COLO668 (cell line): ENCODE measurements around the gene TPSD1.
"Not testable (repeated sequence)": the region's sequence is repeated elsewhere in the genome, so short reads cannot be mapped to it uniquely, and the experiment has no call there.

ENCODE experiments used
- DNase-seq: peaks from one replicate; lab custom pipeline; 2025; ENCODE audit not compliant: unreplicated experiment; lab: John Stamatoyannopoulos, UW

TPSD1 gene

DNA sequence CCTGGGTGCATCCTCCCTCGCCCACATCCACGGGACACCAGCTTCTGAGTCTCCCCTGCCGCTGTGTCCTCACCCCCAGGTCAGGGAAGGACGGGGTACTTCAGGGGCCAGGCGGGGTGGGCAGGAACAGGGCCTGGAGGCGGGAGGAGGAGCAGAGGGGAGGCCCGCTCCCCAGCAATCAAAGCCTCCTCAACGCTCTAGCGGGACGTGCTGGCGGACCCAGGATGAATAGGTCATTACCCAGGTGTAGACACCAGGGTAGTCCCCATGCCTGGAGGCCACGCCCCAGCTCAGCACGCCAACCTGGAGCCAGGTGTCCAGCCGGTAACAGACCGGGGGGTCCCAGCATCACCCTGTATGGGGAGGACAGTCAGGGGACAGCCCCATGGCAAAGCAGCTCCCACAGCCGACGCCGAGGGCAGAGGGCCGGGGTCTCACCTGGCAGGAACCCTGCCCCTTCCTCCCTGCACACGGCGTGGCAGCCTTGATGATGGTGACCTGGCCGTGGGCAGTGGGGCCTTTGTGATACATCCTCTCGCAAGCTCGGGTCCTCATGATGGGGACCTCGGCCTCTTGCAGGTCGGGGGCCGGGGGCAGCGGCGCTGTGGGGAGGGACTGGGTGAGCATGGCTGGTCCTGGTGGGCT is 24.2 kb downstream of the TPSD1 start:
- no peak for DNase-seq

DNA sequence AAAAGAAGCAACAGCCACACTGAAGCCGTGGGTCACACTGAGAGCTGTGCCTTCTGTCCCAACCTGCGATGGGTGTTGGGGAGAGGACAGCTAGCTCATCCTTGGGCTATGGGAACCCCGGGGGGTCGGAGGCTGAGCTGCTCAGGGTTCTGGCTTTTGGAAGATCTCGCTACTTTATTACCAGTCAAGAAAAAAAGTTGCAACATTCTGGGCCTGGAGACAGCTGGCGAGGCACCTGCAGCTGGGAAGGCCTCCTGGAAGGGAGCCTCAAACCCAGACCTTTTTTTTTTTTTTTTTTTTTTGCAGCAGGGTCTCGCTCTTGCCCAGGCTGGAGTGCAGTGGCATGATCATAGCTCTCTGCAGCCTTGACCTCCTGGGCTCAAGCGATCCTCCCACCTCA is 24.9 kb downstream of the TPSD1 start:
- DNase-seq = no peak

DNA sequence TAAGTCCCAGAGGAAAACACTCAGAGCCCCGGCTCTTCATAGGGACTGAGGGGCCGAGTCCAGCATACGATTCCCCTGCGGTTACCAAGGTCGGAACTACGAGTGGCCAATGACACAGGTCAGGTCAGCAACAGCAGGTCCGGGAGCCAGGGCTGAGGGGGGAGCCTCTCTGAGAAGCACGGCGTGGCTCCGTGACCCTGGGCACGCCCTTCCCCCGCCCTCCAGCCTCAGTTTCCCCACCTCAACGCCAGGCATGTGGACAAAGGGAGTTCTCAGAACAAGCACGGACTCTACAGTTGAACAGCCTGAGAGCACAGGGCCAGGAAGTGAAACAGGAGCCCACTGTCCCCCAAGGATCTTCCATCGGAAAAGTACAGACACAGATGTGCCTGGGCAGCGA is 25.6 kb downstream of the TPSD1 start:
- no peak for DNase-seq

- DNase-seq = no peak
Measured at GRCh38 chr16:1282324-1282973, 26.6 kb downstream of the TPSD1 start.

GRCh38 chr16:1283296-1283695 is 27.4 kb downstream of the TPSD1 start:
- DNase-seq = no peak

GRCh38 chr16:1283996-1284616 is 28.2 kb downstream of the TPSD1 start:
- no peak for DNase-seq

DNA sequence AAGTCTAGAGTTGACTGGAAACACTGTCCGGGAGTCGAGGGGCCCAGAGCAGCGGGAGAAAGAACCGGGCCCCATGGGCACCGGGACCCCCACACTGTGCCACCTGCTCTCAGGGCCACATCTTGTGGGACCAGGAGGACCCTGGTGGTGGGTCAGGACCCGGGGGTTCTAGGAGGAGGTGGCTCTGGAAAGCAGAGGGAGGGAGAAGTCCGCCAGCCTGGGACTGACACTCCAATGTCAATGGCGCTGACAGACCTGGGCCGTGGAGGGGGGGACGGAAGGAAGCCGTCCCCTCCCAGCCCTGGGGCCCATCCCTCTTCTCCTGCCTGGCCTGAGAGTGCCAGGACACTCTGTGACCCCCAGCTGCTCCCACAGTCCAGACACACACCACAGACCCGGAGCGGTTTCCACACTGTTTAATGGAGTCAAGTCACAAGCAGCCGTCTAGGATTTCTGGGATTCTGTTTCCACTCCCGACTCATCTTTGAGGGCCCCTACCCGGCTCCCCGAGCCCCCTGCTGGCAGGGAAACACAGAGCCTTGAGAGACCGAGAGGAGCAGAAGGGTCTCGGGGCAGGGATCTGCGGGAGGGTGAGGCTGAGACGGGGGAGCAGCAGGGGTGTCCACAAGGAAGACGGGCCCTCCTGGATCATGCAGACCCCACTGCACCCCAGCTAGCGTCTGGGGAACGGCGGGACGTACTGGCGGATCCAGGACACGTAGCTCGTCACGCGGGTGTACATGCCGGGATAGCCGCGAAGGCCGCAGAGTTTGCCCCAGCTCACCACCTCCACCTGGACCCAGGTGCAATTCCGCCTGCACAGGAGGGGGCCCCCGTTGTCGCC is 30.0 kb downstream of the TPSD1 start:
- DNase-seq = no peak

DNA sequence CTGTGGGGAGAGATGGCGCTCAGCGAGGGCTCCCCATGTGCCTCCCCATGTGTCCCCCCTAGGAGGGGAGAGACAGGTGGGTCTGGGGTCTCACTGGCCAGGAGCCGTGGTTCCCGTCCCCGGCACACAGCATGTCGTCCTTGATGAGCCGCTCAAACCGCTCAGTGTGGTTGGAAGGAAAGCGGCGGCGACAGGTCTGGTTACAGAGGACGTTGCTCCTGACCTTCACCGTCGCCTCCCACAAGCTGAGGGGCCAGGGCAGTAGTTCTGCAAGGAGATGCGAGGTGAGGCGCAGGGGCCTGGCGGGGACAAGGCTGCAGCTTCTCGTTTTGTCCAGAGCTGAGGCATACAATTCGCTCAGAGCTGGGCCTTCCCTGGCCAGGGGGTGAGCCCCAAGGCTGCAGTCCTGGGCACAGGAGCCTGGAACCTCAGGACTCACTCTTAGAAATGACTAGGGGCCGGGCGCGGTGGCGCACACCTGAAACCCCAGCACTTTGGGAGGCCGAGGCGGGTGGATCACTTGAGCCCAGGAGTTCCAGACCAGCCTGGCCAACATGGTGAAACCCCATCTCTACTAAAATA is 30.7 kb downstream of the TPSD1 start:
- no peak for DNase-seq

DNA sequence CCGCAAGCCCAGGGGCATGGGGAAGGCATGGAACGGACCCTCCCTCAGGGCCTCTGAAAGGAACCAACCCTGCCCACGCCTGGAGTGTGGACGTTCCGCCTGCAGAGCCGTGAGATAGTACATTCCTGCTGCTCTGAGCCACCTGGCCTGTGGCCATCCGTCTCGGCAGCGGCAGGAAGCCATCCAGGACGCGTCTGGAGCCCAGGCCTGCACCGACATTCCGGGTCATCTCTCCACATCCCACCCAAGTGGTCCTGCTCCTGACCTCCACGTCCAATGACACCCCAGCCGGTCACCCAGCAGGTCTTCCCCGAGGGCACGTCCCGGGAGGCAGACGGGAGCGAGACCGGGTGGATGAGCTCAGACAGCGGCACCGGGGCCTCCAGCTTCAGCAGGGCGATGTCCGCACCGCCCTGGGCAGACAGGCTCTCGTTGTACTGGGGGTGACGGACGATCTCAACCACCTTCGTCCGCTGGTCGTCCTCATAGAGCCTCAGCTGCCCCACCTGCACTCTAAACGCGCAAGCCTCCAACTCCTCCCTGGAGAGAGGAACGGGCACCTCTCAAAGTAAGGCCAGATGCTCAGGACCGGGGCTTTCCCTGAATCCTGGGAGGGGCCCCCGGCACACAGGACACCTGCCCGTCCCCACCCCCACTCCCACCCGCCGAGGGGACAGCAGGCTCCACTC is 32.3 kb downstream of the TPSD1 start:
- DNase-seq = peak; percentile 57

- DNase-seq = peak; percentile 42
Measured at GRCh38 chr16:1288813-1289476, 33.1 kb downstream of the TPSD1 start.

GRCh38 chr16:1289477-1289866 is 33.6 kb downstream of the TPSD1 start:
- DNase-seq = no peak

DNA sequence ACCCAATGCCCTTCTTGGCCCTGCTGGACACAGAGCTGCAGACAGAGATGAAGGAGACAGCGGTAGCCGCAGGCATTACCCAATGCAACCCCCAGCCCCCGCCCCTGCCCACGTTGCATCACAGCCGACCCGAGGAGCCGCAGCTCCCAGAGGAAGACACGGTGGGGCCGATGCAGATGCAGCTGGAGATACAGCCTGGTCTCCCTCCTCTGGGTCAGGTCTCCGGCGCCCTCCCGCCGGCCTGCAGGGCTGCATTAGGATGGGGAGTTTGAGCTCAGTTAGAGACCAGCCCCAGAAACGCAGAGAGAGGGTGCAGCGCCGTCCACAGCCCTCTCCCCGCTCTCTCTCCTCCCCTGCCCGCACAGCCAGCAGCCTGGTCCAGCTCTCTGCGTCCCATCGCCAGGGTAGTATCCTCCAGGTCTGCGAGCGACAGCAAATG is 34.2 kb downstream of the TPSD1 start:
- DNase-seq = no peak

- DNase-seq = peak; percentile 86
Measured at GRCh38 chr16:1290860-1291575, 35.1 kb downstream of the TPSD1 start.

DNA sequence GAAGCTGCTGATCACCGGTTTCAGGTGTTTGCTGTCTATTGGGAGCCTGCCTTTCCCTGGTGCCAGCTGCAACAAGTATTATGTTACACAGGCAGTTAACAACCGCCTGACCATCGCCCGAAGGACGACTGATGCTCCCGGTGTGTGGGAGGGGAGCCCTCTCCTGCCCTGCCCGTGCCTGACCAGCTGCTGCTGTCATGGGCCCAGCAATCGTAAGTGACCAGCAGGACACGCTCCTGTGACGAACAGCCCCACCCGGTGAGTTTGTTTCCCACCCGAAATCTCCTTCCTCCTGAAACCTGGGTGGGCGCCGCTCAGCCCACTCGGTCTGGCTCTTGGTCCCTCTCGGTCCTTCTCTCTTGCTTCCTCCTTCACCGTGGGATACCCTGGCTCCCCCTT is 35.7 kb downstream of the TPSD1 start:
- peak; percentile 88 for DNase-seq

GRCh38 chr16:1292208-1292607 is 36.3 kb downstream of the TPSD1 start:
- DNase-seq = not testable (repeated sequence)

GRCh38 chr16:1292808-1293207 is 36.9 kb downstream of the TPSD1 start:
- not testable (repeated sequence) for DNase-seq

- no peak for DNase-seq
Measured at GRCh38 chr16:1293921-1294656, 38.2 kb downstream of the TPSD1 start.

GRCh38 chr16:1295465-1295864 is 39.6 kb downstream of the TPSD1 start:
- no peak for DNase-seq

GRCh38 chr16:1296688-1297017 is 40.8 kb downstream of the TPSD1 start:
- DNase-seq = not testable (repeated sequence)
